Measurements from ENCODE around the gene NKTR.
"Not testable (repeated sequence)": the region's sequence is repeated elsewhere in the genome, so short reads cannot be mapped to it uniquely, and the experiment has no call there.

The NKTR gene

DNA sequence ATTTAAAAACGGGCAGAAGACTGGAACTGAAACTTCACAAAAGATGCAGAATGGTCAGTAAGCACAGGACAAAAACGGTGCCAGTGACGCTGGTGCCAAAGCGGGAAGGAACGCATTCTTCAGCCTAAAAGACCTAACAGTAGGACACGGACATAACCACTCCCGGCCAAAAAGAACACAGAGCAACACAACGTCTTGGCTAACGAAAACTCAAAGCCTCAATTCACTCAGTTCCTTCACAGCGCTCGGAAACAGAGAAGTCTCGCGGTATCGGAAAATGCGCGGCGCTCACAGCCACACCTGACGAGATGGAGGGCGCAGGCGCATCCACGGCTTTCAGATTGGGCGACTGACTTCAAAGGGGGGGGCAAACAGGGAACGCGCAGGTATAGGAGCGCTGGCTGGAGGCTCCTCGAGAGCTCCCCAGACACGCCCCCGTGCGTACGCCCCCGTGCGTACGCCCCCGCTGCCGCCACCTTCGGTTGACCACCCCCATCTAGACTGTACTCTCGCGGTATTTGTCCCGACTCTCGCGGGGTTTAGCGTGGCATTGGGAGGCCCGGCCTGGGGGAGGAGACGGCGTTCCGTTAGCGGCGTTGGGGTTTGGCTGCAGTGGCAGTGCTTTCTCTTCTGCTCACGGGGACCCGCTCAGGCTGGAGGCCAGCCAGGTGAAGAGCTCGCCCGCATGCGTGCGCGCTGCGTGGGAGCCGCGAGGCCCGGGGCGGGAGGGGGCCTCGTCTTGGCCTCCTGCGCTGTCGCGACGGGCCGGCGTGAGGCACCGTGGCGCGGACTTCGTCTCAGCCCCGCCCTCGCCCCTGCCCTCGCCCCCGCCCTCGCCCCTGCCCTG is at the start of gene NKTR:
Gene NKTR, plus strand, starts transcription at position 576 of the 847 bp plus-strand sequence. CDS start 321 bp downstream, outside the sequence.
- peak; percentile 92 for DNase-seq

DNA sequence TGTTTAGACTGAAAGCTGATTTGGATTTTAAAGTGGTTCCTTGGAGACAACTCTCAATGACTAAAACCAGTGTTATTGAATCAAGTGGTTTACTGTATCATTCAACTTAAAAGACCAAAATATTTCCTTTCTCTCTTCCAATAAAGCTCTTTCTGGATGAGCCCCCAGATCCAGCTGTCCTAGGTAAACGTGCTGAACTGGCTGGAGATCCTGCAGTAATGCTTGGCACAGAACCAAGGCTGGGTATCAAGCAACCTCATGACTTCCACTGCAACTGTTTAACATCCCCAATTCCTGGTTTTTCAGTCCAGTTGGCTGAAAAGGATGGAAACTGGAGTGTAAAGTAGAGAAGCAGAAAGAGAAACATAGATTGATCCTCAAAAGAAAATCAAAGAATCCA is 47.7 kb upstream of the NKTR start:
- DNase-seq: no peak

DNA sequence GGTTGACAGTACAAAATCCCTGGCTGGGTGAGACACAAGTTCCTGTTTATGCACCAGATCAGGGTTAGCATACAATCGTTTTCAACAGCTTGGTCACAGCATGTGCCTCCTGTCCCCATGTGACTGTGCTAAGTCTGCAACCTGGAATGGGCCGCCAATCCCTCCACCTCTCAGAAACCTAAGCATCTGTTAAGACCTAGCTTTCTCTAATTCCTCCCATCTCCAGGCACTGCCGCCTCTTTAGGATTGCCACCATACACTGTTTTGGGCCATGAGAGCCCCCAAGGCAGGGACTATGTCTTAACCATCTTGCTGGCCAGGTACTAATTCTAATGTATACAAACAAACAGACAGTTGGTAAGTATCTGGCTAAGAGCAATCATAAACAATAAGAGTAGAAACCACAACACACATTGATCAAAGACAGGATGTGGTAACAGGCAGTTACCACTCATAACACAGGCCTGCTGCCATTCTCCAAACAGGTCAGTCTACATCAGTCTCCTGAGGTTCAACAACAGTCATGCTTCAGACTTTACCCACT is 44.3 kb upstream of the NKTR start:
- no peak for DNase-seq

DNA sequence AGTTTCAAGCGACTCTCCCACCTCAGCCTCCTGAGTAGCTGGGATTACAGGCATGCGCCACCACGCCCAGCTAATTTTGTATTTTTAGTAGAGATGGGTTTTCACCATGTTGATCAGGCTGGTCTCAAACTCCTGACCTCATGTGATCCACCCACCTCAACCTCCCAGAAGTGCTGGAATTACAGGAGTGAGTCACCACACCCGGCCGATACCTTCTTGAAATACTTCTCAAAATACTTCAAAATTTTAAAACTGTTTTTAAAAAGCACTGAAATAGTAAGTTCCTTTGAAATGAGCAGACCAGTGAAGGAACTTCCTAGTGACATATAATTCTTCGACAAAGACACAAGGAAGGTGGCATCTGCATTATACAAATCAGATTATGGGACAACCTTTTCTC is 43.7 kb upstream of the NKTR start:
- not testable (repeated sequence) for DNase-seq

DNA sequence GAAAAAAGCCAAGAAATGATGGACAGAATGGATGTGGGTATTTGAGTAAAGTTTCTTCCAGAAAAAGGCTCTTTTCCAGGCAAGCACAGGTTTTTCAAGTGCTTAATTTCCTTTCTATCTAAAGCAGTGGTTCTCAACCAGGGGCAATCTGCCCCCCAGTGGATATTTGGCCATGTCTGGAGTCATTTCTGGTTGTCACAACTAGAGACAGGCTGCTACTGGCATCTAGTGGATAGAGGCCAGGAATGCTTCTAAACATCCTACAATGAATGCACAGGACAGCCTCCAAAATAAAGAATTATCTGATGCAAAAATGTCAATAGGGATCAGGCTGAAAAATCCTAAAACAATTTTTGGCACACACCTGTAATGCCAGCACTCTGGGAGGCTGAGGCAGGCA is 42.6 kb upstream of the NKTR start:
- DNase-seq: no peak

DNA sequence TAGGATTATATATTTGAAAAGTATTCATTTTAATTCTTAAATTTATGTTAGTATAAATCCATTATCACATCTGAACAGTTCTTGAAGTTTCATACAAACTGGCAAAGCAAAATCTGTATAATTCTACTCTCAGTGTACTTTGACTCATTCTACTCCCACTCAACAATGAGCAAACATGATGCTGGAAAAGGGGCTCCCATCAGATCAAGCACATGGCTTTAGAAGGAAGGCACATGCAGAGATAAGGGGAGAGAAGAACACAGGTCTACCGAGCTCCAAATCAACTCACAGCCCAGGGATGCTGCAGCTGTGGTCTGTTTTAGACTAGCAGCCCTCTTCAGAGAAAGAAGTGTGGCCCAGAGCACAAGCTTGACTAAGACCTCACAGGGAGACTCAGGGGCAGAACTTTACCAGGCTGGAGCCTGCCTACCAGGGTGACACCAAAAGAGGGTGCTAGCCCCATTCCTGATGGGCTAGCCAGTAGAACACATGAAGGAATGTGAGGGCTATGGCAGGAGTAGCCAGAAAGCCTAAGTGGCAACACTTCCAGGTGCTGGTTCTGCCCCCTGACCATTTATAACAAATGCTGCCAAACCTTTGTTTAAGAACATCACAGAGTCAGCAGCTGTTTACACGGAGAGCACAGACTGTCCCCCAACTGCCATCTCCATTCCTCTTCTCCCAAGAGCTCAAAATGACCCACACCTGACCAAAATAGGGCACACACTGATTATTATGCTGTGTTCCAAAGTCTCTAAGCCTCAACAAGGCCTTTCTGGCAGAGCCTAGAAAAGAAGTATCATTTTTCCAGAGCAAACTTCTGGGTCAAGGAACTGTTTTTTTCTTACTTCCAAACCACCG is 38.2 kb upstream of the NKTR start:
- DNase-seq: no peak

DNA sequence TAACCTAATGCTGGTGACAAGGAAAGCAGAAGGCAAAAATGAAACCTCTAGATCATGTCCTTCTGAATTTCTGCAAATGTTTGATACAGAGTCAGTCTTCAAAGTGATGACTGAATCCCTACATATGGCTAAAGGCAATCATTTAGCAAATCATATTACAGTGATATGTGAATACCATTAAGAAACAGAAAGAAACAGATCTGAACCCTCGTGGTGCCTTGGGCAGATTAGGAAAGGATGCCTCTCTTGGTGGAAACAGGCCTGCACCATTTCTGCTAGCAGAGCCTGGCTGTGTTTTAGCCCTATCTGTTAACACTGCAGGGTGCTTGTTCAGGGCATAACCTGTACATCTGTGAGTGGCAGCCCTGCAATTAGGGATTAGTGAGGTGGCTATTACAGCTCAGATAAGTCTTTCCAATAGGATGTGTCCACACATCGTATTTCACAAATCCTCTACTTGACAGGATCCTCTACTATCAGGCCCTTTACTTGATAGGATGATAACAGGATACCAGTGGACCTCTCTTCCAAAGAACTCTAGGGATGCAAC is 30.8 kb upstream of the NKTR start:
- no peak for DNase-seq

DNA sequence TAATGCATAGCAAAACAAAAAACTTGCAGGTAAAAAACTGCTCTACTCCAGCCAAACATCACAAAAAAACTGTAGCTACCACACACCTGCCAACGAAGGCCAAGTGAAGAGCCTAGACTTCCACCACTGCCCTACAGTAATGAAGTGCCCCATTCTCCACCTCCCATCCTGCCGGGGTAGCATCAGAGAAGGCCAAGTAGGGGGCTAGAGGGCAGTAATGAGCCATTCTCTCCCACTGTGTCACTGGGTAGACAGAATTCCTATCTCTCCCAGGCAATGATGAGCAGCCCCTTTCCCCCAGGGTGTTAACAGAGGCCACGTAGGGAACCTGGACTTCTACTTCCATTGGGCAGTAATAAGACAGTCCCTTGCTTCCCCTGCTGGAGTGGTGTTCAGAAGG is 28.2 kb upstream of the NKTR start:
- DNase-seq: no peak

DNA sequence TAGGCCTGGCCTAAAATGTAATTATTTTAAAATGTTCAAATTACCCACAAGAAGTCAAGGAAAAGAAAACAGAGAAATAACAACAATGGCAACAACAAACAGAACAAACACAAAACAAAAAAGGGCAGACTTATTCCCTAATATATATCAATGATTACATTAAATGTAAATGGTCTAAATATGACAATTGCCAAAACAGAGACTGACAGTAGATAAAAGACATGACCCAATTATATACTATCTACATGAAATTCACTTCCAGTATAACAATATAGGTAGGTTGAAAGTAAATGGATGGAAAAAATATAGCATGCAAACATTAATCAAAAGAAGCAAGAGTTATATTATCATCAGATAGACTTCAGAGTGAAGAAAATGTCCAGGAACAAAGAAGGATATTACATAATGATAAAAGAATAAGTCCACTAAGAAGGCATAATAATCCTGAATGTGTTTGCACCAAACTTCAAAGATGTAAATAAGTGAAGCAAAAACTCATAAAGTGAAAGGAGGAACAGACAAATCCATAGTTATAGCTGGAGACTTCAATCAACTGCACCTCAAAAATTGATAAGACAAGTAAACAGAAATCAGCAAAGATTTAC is 25.2 kb upstream of the NKTR start:
- DNase-seq: no peak

DNA sequence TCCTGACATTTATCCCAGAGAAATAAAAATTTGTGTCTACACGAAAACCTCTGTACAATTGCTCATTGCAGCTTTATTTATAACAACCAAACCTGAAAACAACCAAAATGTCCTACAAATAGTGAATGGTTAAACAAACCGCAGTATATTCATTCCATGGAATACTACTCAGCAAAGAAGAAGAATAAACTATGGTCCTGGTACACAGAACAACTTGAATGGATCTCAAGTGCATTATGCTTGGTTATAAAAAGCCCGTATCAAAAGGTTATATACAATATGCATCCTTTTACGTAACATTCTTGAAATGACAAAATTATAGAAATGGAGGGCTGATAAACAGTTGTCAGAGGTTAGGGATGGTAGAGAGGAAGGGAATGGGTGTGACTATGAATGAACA is 22.4 kb upstream of the NKTR start:
- no peak for DNase-seq

DNA sequence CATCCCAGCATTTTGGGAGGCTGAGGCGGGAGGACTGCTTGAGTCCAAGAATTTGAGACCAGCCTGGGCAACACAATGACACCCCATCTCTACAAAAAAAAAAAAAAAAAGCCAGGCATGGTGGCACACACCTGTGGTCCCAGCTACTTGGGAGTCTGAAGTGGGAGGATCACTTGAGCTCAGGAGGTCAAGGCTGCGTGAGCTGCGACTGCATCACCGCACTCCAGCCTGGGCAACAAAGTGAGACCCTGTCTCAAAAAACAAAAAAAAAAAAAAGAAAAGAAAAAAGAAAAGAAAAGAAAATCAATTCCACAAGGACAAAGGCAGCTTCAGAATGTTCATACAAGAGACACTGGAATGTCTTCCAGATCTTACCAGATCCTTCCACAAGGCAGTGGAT is 21.1 kb upstream of the NKTR start:
- DNase-seq: not testable (repeated sequence)

DNA sequence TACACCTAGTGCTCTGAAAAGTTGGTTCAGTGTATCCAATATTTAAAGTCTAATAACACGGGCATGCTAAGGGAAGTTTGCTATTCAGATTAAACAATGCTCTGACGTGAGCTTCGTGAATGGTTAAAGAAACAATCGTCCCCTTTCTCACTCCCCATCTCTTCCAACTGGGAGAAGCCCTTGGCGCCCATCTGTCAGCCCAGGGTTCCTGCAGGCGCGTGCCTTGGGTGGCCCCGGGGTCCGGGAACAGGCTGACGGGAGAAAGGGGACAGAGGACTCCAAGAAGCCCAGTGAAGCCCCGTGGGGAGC is 19.1 kb upstream of the NKTR start:
- no peak for DNase-seq

DNA sequence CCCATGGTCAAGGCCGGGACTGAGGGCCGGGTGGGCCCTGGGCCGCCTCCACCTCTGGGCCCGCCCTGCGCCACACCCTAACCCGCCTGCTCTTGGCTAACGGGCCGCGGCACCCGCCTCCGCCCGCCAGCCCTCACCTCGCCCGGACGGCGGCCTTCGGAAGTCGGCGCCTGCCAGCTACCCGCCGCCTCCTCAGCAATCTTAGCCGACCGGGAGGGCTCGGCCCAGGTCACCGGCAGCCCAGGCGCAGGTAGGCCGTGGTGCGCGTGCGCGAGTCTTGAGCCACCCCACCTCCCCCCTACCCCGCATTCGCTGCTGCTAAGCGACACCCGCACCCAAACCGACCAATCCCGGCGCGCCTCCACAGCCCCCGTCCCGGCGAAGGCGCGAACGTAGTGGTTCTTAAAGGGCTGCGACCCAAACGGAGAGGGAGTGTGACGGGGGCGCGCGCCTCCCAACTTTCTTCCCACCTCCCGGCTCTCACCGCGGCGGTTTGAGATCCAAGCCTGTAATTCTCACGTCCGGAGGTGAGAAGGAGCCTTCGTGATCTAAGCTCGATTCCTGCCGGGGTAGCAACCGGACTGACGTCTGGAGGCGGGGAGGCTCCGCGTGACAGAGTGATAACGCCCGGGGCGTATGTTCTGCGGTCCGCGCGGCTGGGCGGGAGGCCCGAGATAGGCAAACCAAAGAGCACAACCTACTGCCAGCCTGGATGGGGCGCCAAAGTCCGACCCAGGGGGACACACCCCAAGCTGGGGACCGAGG is 18.6 kb upstream of the NKTR start, which contains the start of gene SEC22C:
Gene SEC22C, minus strand, starts transcription at position 259 of the 765 bp plus-strand sequence. CDS start 12,921 bp downstream, outside the sequence.
- DNase-seq: peak; percentile 80

DNA sequence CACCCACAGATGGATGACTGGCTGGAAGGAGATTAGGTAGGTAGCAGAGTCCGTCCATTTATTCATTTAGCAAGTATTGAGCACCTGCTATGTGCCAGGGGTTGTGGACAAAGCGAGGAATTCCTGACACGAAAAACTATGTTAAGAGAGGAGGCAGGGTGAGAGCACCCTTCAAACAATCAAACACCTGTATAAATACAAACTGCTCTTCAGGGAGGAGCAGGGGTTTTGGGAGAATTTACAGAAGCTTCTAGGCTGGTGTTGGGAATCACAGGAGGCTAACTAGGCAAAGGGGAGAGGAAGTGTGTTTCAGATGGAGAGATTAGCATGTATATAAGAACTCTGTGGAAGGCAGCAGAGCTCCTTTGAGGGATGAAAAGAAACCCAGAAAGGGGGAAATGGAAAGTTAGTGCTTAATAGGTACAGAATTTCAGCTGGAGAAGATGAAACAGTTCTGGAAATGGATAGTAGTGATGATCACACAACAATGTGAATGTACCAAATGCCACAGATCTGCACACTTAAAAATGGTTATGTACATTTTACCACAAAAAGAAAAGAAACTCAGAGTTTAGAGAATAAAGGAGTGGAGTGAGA is 17.9 kb upstream of the NKTR start:
- no peak for DNase-seq

DNA sequence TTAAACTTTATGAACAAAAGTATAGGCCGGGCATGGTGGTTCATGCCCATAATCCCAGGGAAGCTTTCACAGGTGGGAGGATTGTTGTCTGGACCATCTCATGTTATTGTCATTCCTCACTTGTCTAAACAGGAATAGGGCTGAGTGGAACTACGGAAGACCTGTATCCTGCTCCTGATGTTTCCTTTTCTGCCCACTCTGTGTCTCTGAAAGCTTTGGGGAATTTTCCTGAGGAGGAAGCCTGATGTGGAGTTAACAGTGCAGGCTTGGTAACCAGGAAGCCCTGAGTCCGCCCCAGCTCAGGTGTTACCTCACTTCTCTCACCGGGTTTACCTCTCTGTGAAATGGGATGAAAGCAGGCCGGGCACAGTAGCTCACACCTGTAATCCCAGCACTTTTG is 11.9 kb upstream of the NKTR start:
- no peak for DNase-seq

DNA sequence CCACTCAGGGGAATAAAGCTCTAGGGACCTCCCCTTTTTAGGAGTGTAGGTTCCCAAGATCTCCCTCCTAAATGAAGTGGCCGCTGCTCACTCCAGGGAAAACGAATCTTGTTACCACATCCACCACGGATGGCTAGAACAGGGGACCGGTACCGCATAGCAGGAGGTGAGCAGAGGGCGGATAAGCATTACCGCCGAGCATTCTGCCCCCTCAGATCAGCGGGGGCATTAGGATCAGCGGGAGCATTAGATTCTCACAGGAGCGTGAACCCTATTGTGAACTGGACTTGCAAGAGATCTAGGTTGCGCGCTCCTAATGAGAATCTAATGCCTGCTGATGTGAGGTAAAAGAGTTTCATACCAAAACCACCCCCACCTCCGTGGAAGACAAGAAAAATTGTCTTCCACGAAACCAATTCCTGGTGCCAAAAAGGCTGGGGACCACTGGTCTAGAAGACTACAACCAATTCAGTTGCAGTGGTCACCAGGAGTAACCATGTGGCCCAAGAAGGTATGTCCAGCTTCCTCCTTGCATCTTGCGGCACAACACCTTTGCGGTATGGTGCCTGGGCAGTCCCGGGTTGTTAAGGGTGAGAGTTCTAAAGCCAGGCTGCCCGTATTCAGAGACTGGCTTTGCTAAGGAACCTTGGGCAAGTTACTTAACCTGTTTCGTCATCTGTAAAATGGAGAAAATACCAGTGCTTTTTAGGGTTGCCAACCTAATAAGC is 10.9 kb upstream of the NKTR start:
- DNase-seq: no peak

DNA sequence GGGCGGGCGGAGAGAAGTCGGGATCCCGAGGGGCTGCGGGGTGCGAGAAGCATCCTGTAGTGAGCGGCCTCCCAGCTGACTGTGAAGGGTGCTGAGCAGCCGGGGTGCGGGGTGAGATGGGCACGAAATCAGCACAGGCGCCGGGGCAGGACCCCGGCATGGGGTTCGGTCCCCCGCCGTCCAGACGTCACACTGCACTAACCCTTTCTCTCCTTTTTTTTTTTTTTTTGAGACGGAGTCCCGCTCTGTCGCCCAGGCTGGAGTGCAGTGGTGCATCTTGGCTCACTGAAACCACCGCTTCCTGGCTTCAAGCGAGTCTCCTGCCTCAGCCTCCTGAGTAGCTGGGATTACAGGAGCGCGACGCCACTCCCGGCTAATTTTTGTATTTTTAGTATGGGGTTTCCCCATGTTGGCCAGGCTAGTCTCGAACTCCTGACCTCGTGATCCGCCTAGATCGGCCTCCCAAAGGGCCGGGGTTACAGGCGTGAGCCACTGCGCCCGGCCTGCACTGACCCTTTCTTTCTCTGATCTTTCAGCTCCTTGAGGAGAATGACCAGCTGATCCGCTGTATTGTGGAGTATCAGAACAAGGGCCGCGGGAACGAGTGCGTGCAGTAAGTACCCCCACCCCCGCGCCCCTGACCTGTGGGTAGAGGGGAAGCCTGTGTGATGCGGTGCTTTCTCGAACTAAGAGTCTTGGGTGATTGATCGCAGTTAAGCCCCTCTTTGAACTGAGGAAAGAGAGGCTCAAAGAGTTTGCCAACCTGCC is 9.3 kb upstream of the NKTR start:
- DNase-seq: no peak

DNA sequence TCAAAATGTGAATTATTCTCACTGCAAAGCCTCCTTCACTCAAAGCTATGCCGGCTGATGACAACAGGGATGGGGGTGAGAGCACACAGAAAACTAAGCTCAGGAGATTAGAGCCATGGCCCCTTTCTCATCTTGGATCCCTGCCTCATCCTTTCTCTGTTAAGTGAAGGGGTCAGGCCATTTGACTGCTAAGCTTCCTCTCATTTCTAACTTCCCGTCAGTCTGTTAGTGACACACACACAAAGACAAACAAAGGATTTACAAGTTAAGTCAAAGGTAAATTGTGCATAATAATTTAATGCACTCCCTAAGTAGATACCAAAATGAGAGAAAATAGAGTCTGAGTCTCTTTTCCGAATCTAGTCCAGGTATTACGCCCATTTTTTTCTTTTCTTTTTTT is 8.7 kb upstream of the NKTR start:
- DNase-seq: no peak

DNA sequence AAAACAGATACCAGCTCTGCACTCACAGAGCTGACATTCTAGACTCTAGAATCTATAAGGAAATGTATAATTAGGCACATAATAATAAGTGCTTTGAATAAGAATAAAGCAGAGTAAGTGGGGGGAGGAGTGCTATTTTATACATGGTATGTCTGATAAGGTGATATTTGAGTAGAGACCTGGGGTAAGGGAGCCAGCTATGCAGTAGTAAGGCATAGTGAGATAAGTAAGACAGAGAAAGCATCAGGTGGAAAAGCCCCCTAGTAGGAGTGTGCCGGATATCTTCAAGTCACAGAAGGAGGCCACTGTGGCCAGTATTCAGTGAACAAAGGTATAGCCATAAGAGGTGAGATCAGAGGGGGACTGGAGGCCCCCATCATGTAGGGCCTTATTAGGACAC is 6.9 kb upstream of the NKTR start:
- no peak for DNase-seq

DNA sequence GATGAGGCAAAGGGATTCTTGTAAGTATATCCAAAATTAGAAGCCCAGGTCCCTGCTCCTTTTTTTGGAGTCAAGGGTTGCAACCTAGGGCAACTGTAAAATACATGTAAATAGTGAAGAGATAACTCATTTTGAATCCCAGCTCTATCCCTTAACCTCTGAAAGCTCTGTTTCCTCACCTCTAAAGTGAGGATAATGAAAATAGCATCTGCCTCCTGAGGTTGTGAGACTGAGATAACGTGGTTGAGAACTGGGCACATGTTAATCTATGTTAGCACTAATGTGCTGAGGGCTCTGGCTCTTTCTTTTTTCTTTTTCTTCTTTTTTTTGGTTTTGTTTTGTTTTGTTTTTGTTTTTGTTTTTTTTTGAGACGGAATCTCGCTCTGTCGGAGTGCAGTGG is 4.8 kb upstream of the NKTR start:
- no peak for DNase-seq
